Eye (tissue), 1 donor: ENCODE measurements around the gene VPS13D.

ENCODE experiments used
- DNase-seq: peaks from one replicate; pipeline ENCODE4 v3.0.0-alpha.2; 2015

VPS13D gene

DNA sequence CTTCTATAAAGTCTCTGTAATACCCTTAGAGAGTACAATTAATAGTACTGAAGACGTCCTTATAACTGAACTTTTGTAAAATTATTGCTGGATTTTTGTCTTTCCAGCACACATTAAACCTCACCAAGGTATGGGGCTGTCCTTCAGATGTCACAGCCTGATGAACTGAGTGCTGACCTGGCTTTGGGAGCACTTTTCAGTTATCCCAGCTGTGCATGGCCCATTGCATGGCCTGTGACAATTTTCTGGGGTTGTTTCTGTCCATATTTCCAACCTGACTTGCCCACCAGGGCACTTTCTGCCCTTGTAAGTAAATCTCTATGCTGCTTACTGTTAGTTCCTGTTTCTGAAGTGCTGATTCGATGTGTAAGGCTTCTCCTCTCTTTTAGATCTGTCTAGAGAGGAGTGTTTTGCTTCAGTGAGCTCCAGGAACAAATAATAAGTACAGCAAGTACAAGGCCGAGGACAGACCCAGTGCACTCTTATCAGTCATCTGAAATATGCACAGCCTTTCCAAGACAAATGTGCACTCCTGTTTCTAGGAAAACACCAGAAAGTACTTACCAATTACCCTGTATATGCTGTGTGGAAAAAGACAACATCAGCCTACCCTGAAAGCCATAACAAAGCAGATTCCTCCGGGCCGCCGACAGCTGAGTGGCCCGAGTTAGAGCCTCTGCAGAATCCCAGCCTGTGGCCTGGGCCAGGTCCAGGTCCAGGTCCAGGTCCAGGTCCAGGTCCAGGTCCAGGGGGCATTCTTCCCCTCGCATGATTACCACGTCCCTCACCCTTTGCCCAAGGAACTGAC lies 266.5 kb downstream of the VPS13D start:
- no peak for DNase-seq

DNA sequence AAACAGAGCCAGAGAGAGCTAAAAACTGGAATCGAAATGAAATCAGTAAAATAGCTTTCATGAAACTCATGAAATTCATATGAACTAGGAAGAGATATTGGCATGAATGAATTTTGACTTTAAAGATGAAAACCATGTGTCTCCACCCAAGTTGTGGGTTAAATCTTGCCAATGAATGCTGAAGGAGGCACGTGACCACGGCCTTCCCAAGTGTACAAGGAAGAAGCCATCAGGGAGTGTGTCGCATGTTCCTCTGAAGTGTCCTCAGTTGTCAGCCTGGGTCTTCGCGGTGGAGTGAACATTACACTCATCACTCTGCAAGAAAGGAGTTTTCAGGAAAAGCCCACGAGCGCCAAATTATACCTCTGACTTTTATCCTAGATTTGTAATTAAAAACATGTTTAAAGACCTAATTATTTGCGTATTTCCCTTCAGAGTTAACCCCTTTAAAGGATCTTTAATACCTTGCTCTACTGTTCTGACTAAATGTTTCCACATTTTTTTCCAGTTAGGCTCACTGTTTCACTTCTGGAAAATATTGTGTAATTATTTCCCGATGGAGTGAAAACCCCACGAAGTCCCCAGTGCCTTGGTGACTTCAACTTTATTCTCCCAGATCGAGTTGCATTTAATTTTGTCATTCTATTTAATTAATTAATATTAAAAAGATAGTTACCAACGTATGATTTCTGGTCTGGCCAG lies 269.9 kb downstream of the VPS13D start:
- peak; percentile 65 for DNase-seq

DNA sequence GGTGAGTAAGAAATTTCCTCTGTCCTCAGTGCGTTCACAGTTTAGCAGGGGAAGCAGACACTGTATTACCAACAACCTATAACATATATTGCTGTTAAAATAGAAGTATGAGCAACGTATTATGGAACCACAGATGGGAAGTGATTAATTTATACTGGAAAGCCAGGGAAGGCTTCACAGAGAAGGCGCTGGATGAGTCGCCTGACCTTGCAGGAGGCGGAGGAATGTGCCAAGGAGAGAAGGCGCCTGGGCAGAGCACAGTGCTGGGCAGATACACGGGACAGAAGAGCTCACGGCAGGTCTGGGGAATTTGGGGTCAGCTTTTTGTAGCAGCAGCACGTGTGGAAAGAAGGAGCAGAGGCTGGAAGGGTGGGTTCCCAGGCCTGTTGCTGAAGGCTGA lies 271.8 kb downstream of the VPS13D start:
- no peak for DNase-seq

- no peak for DNase-seq
Observed at GRCh38 chr1:12502336-12503109, 272.7 kb downstream of the VPS13D start.

DNA sequence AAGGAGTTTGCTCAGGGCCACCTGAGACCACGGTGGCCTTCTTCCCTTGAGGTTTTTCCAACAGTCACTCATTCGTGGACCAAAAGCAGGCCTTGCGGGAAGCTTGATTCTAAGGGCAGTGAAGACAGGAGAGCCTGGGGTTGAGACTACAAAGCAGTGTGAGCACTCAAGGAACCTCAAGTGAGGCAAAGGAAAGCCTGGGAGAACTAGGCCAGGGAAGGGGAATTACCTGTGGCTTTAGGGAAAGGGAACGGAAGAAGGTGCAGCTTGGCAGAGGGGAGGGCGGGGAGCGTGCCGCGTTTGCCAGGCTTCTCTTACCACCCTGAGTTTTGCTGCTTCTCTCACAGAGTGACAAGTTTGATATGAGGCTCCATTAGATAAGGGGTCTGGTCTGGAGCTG lies 273.9 kb downstream of the VPS13D start:
- DNase-seq = no peak

DNA sequence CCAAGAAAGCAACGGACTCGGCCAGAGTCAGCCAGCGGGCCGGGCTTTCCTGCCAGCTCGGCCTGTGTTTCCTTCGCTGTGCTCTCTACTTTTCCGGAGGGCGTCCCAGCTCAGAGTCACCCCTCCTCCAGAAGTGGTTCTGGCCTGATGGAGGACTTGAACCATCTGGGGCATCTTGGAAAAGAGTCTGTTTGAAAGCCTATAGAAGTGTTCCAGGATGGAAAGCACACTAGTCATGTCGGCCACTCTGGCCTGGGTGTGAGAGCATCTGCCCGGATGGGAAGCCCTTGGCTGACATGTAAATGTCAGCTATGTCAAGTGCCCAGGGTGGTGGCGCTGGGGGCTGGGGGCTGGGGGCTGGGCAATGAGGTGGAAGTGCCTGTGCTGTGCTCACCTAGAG lies 274.8 kb downstream of the VPS13D start:
- no peak for DNase-seq

GRCh38 chr1:12505231-12505630 lies 275.4 kb downstream of the VPS13D start:
- no peak for DNase-seq

DNA sequence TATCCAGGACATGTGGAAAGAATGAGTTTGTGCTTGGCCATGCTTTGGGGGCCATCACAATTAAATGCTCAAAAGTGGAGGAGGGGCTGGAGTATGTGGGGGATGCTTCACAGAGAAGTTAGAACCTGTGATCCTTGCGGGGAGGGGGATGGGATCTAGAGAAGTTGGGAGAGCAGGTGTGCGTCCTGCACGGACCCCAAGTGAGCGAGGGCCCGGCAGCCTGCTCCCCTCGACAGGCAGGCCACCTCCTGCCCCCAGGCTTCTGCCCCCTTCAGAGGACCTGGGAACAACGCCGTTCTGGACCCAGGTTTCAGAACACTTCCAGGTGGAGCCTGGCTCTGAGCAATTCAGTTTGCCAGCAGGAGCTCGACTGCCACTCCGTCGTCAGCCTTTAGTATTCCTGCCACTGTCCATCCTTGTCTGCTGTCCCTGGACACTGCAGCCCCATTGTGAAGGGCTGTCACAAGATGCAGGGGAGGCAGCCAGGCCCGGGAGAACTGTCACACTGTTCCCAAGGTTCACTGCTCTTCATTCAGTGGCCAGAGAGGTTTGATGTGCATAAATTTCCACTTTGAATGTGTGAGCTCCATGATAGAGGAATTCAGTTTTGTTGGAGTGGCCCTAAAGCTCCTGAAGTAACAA lies 275.9 kb downstream of the VPS13D start:
- DNase-seq = no peak

DNA sequence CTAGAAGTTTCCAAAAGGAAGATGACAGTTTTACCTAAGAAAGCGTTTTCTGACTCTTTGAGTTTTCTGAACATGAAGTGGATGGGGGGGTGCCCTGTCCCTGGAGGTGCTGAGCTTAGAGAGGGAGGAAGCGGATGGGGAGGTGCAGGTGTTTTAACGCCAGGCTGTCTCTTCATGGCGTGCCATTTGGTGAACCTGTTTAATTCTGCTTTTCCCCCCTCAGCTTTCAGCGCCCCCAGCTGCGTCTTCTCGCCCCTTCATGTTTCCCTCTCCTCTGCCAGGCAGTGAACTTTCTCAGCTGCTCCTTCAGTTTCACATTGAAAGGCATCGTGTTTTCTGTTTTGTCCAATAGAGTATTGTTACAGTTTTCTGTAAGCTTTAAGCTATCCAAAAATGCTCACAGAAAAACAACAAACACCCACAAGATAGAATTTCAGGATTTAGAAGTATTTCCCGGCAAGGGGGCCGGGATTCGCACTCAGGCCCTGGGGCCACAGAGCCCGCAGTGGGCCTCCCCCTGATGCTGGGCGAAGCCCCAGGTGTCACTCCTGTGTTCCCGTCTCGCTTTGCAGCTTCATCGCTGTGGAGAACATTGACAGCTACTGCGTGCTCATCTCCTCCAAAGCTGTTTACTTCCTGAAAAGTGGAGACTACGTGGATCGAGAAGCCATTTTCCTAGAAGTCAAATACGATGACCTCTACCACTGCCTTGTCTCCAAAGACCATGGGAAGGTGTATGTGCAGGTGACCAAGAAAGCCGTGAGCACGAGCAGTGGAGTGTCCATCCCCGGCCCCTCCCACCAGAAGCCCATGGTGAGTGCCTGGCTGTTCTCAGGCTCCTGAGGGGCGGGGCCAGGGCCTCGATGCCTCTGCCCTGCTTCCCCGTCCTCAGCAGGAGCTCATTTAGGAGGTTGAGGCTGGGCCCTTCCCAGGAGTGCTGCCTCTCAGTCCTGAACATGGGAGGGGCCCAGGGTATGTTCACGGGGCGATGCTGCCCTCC lies 276.8 kb downstream of the VPS13D start:
- no peak for DNase-seq

GRCh38 chr1:12507631-12508030 lies 277.8 kb downstream of the VPS13D start:
- DNase-seq = no peak

DNA sequence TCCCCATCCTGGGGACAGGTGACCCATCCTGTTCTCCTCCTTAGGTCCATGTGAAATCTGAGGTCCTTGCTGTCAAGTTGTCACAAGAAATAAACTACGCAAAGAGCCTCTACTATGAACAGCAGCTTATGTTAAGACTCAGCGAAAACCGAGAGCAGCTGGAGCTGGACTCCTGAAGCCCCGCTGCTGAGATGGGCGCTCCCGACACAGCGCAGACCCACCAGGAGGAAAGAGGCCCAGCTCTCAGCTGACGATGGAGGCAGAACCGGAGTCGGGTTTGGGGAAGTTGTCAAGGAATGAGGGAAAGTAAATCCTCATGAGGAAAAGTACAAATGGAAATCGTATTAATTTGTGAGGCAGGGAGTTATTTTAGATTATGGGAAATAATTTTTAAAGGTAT lies 279.0 kb downstream of the VPS13D start:
- no peak for DNase-seq

DNA sequence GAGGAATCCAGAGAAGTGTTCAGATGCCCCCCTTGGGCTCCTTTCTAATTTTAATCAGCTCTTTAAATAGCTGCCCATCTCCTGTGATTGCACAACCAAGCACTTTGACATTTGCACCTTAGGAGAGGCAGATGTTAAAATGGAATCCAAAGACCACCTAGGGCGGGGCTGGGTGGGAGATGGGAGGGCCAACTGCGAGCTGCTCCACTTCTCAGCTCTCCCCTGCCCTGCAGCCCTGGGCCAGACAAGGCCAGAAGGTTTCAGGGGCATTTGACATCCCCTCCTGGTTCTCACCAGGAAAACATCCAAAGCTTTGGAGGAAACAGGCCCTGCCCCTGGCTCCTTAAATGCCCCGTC lies 281.3 kb downstream of the VPS13D start:
- no peak for DNase-seq

DNA sequence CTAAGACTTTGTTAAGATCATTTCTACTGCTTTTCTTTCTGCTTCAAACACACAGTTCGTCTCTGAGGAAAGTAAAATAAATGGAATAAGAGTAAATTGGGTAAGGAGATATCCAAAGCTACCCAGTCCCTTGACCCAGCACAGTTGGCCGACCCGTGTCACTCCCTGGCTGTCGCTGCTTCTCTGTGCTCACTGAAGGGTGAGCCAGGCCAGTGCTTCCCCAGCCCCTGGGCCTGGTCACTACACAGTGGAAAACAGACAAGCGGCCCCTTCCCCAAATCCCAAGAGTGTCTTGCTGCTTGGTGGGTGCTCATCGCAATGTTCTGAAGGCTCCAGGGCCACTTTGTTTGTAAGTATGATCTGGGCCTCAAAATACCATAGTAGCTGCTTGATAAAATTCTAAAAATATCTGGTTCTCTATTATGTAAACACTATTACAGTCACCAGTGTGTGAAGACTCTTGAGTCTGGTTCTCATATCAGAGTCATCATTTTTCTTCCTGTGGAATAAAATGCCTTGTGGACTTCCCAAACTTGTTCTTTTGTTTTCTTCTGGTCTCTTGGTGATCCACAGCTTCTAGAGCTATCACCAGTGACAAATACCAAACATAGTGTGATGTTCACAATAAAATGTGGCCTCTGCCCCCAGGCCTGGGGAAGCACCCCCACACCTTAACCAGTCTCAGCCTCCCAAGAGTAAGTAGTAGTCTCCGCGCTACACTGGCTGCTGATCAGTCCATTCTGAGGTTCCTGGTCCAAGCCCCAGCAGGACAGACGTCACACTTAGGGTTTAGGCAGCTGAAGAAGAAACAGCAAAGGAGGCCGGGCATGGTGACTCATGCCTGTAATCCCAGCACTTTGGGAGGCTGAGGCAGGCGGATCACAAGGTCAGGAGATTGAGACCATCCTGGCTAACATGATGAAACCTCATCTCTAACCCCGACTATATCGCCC lies 282.0 kb downstream of the VPS13D start:
- DNase-seq = no peak

GRCh38 chr1:12513181-12513580 lies 283.4 kb downstream of the VPS13D start:
- no peak for DNase-seq

DNA sequence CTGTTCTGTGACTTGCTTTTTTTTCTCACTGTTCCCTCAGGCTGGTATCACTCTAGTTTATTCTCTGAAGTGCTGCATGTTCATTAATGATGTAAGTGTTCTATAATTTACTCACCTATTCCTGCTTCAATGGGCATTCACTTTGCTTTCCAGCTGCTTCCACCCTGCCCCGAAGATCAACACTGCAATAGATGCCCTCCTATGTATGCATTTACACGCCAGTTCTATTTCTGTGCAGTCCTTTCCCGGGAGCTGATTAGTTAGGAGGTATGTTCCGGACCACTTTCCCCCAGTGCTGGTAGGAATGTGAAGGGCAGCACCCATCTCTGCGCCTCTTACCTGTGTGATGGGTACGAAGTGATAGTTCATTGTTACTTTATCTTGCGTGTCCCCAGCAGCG lies 284.8 kb downstream of the VPS13D start:
- no peak for DNase-seq

- DNase-seq = no peak
Observed at GRCh38 chr1:12515234-12515633, 285.4 kb downstream of the VPS13D start.

GRCh38 chr1:12516741-12517140 lies 286.9 kb downstream of the VPS13D start:
- DNase-seq = no peak

DNA sequence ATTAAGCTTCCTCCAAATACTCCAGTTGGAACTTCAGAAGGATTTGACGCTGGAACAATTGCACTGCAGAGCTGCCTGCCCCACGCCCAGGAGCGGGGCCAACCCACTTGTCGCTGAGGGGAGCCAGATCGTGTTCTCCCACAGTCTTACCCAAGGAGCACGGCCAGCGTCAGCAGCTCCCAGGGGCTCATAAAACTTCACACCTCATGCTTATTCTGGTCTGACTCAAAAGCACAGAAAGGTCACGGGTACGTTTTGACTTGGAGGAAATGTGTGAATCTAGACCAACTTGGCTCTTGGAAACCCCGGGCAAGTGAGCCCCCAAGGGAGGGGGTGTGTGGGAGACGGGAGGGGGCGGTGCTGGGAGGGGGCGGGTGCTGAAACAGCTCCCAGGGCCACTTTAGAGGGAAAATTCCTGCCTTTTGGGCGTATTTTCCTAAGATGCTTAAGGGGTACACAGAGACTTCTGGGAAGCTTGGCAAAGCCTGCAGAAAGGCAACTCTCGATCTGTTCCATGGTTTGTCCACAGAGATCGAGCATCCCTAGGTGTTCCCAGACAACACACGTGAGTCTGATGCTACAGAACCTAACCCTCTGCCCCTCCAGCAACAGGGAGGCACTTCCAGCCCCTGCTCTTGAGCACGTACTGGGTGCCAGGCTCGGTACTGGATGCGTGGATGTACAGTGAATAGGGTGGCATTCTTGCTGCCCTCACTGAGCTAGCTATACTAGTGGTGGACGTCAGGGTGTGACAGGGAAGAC lies 289.3 kb downstream of the VPS13D start:
- peak; percentile 45 for DNase-seq

DNA sequence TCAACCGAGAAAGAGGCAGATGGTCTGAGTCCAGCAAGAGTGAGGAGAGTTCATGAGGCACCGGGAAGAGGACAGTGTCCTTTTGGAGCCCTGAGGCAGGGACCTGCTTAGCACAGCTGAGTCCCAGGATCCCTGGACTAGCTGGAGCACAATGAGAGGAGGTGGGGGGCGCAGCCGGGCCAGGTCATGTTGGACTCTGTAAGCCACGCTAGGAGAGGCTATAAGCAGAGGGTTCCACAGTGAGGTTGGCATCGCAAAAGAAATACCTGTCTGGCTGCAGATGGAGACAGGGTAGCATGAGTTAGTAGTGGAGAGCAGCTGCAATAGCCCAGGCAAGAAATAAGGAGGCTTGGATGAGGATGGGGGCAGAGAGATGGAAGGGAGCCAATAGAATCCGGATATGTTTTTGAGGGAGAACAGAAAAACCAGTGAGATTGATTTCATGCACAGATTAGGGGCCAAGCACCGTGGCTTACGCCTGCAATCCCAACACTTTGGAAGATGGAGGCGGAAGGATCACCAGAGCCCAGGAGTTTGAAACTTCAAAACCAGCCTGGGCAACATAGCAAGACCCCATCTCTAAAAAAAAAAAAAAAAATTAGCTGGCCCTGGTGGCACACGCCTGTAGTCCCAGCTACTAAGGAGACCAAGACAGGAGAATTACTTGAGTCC lies 290.0 kb downstream of the VPS13D start:
- DNase-seq = no peak
